Osteocyte (in vitro differentiated cells): Measurements from ENCODE around the gene MYH9. TPM values are rescaled to one million over a fixed set of nuclear protein-coding genes. Genes with fewer than 3 reads are reported as not detected.

Source experiments
- DNase-seq: peaks from one replicate; pipeline ENCODE4 v3.0.0; 2021; ENCODE audit warnings: mixed read lengths; ENCODE audit not compliant: unreplicated experiment; ENCODE audit errors: extremely low spot score
- H3K27ac Mint-ChIP-seq: one replicate; pipeline ENCODE4 v1.8.0; 2021; ENCODE audit warnings: mild to moderate bottlenecking, mixed read lengths; ENCODE audit not compliant: unreplicated experiment
- H3K27me3 Mint-ChIP-seq: one replicate; pipeline ENCODE4 v1.8.0; 2021; ENCODE audit warnings: mixed read lengths; ENCODE audit not compliant: unreplicated experiment
- H3K36me3 Mint-ChIP-seq: one replicate; pipeline ENCODE4 v1.8.0; 2021; ENCODE audit warnings: mixed read lengths; ENCODE audit not compliant: unreplicated experiment
- H3K4me1 Mint-ChIP-seq: one replicate; pipeline ENCODE4 v1.8.0; 2021; ENCODE audit warnings: mixed read lengths; ENCODE audit not compliant: unreplicated experiment
- H3K4me3 Mint-ChIP-seq: one replicate; pipeline ENCODE4 v1.8.0; 2021; ENCODE audit warnings: mild to moderate bottlenecking, moderate library complexity, mixed read lengths; ENCODE audit not compliant: unreplicated experiment
- H3K9me3 Mint-ChIP-seq: one replicate; pipeline ENCODE4 v1.8.0; 2021; ENCODE audit warnings: mixed read lengths; ENCODE audit not compliant: unreplicated experiment
- CTCF ChIP-seq: fragments of 200-600 bp; sonication (generic); IDR thresholded peaks from 2 replicates; pipeline ENCODE4 v1.5.0; 2021; ENCODE audit warnings: antibody characterized with exemption, mild to moderate bottlenecking, moderate library complexity
- total RNA-seq: library from RNA; stranded (reverse); gene quantifications from 2 replicates; pipeline ENCODE4 v1.2.1, GENCODE V29; 2021

Gene MYH9
- total RNA-seq, 1 donor from 2014 or later, result 938 TPM

GRCh38 chr22:36371920-36372319 is 15.8 kb downstream of the MYH9 start:
- no peak for TF ChIP-seq CTCF
- H3K27me3 Mint-ChIP-seq, result no peaks in the 10 kb centered on the region
- H3K36me3 Mint-ChIP-seq, result peaks cover 7% of the 10 kb centered on the region
- H3K9me3 Mint-ChIP-seq, result no peaks in the 10 kb centered on the region
- no peak for DNase-seq
- H3K4me3 Mint-ChIP-seq, result no peak overlapping the region
- H3K27ac Mint-ChIP-seq, result peak overlapping the region; percentile 91
- H3K4me1 Mint-ChIP-seq, result peaks cover 89% of the 10 kb centered on the region

GRCh38 chr22:36369922-36370791 is 17.6 kb downstream of the MYH9 start:
- no peaks in the 10 kb centered on the region for H3K27me3 Mint-ChIP-seq
- H3K27ac Mint-ChIP-seq, result peak overlapping the region; percentile 91
- DNase-seq, result no peak
- H3K9me3 Mint-ChIP-seq, result no peaks in the 10 kb centered on the region
- H3K36me3 Mint-ChIP-seq, result peaks cover 4% of the 10 kb centered on the region
- peaks cover 98% of the 10 kb centered on the region for H3K4me1 Mint-ChIP-seq
- TF ChIP-seq CTCF, result no peak
- no peak overlapping the region for H3K4me3 Mint-ChIP-seq

GRCh38 chr22:36369004-36369921 is 18.5 kb downstream of the MYH9 start:
- peak overlapping the region; percentile 16 for H3K4me3 Mint-ChIP-seq
- peaks cover 99% of the 10 kb centered on the region for H3K4me1 Mint-ChIP-seq
- H3K9me3 Mint-ChIP-seq, result no peaks in the 10 kb centered on the region
- no peaks in the 10 kb centered on the region for H3K27me3 Mint-ChIP-seq
- no peak for TF ChIP-seq CTCF
- no peak for DNase-seq
- peaks cover 4% of the 10 kb centered on the region for H3K36me3 Mint-ChIP-seq
- H3K27ac Mint-ChIP-seq, result peak overlapping the region; percentile 91

GRCh38 chr22:36368359-36368983 is 19.3 kb downstream of the MYH9 start:
- H3K4me3 Mint-ChIP-seq, result peak overlapping the region; percentile 63
- peaks cover 99% of the 10 kb centered on the region for H3K4me1 Mint-ChIP-seq
- no peak for DNase-seq
- H3K27me3 Mint-ChIP-seq, result no peaks in the 10 kb centered on the region
- peak overlapping the region; percentile 91 for H3K27ac Mint-ChIP-seq
- peaks cover 3% of the 10 kb centered on the region for H3K36me3 Mint-ChIP-seq
- H3K9me3 Mint-ChIP-seq, result no peaks in the 10 kb centered on the region
- TF ChIP-seq CTCF, result peak; percentile 33
